Right lobe of liver (tissue), 4 donors: ENCODE results near the gene PLET1.

ENCODE experiments used
- POLR2A ChIP-seq: fragments of 450-650 bp; IDR thresholded peaks from one replicate; pipeline ENCODE4 v1.6.1; 2017; ENCODE audit warnings: antibody characterized with exemption, mild to moderate bottlenecking
- TF ChIP-seq, protein P1 (sequence below), 4 donors: fragments of 200-600 bp in 3 of 4; fragments of 450-650 bp in 1 of 4; IDR thresholded peaks; one replicate each; pipeline versions ENCODE4 v1.5.1 to v1.8.0; 2016 to 2022; ENCODE audit warnings: antibody characterized with exemption in 4 of 4, mild to moderate bottlenecking in 2 of 4
- donor health status: DM: no; HTN: no; CAD: no.
- donor health status: DM: no; HTN: no; CAD: no.
- donor health status: DM: no; HTN: yes; CAD: no.

DNA sequence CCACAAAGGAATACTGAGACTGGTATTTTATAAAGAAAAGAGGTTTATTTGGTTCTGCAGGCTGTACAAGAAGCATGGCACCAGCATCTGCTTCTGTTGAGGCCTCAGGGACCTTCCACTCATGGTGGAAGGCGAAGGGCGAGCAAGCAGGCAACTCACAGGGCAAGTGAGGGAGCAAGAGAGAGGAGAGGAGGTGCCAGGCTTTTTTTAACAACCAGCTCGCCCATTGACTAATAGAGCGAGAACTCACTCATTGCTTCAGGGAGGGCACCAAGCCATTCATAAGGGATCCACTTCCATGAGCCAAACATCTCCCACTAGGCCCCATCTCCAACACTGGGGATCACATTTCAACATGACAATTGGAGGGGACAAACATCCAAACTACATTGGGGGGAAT lies 33.2 kb downstream of the PLET1 start:
- TF ChIP-seq, protein P1, sequence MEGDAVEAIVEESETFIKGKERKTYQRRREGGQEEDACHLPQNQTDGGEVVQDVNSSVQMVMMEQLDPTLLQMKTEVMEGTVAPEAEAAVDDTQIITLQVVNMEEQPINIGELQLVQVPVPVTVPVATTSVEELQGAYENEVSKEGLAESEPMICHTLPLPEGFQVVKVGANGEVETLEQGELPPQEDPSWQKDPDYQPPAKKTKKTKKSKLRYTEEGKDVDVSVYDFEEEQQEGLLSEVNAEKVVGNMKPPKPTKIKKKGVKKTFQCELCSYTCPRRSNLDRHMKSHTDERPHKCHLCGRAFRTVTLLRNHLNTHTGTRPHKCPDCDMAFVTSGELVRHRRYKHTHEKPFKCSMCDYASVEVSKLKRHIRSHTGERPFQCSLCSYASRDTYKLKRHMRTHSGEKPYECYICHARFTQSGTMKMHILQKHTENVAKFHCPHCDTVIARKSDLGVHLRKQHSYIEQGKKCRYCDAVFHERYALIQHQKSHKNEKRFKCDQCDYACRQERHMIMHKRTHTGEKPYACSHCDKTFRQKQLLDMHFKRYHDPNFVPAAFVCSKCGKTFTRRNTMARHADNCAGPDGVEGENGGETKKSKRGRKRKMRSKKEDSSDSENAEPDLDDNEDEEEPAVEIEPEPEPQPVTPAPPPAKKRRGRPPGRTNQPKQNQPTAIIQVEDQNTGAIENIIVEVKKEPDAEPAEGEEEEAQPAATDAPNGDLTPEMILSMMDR (IDR thresholded peaks at IDR 0.05): no peak
- no peak for TF ChIP-seq POLR2A
